Parathyroid adenoma (tissue), 2 donors: ENCODE results near the gene SMG7.

Experiments used
- H2AFZ ChIP-seq: fragments of 300-600 bp; sonication (generic); one replicate; pipeline ENCODE4 v1.7.0; 2017; ENCODE audit warnings: antibody characterized with exemption, mild to moderate bottlenecking
- H3K27ac ChIP-seq: fragments of 300-600 bp; sonication (generic); one replicate; pipeline ENCODE4 v1.7.0; 2017
- H3K27me3 ChIP-seq: fragments of 300-600 bp; sonication (generic); one replicate; pipeline ENCODE4 v1.7.0; 2017; ENCODE audit warnings: low read length; ENCODE audit not compliant: control insufficient read depth, insufficient read depth
- H3K36me3 ChIP-seq: fragments of 300-600 bp; sonication (generic); one replicate; pipeline ENCODE4 v1.7.0; 2017; ENCODE audit warnings: low read length; ENCODE audit not compliant: control insufficient read depth, insufficient read depth
- H3K4me1 ChIP-seq: fragments of 300-600 bp; sonication (generic); one replicate; pipeline ENCODE4 v1.7.0; 2017; ENCODE audit warnings: control low read depth
- H3K4me2 ChIP-seq: fragments of 300-600 bp; sonication (generic); one replicate; pipeline ENCODE4 v1.7.0; 2017; ENCODE audit warnings: low read length
- H3K4me3 ChIP-seq: fragments of 300-600 bp; sonication (generic); one replicate; pipeline ENCODE4 v1.7.0; 2017; ENCODE audit warnings: low read depth, low read length
- H3K79me2 ChIP-seq: fragments of 300-600 bp; sonication (generic); one replicate; pipeline ENCODE4 v1.7.0; 2017; ENCODE audit warnings: control low read depth
- H3K9ac ChIP-seq: fragments of 300-600 bp; sonication (generic); one replicate; pipeline ENCODE4 v1.7.0; 2017; ENCODE audit warnings: mild to moderate bottlenecking
- H3K9me3 ChIP-seq: fragments of 300-600 bp; sonication (generic); one replicate; pipeline ENCODE4 v1.7.0; 2017; ENCODE audit warnings: low read length; ENCODE audit not compliant: control insufficient read depth
- TF ChIP-seq, protein P1 (sequence below): fragments of 300-600 bp; sonication (generic); IDR thresholded peaks from one replicate; pipeline ENCODE4 v1.7.0; 2017; ENCODE audit warnings: antibody characterized with exemption, mild to moderate bottlenecking
- donor health status: primary hyperparathyroidism.

Gene SMG7

DNA sequence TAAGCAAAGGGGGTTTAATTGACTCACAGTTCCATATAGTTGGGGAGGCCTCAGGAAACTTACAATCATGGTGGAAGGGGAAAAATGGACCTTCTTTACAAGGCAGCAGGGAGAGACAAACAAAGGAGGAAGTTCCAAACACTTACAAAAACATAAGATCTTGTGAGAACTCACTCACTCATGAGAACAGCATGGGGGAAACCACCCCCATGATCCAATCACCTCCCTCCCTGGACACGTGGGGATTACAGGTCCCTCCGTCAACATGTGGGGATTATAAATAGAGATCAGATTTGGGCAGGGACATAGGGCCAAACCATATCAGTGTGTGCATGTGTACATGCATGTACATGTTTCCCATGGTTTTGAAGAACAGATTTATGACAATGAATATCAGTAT lies 5.5 kb upstream of the SMG7 start:
- TF ChIP-seq, protein P1, sequence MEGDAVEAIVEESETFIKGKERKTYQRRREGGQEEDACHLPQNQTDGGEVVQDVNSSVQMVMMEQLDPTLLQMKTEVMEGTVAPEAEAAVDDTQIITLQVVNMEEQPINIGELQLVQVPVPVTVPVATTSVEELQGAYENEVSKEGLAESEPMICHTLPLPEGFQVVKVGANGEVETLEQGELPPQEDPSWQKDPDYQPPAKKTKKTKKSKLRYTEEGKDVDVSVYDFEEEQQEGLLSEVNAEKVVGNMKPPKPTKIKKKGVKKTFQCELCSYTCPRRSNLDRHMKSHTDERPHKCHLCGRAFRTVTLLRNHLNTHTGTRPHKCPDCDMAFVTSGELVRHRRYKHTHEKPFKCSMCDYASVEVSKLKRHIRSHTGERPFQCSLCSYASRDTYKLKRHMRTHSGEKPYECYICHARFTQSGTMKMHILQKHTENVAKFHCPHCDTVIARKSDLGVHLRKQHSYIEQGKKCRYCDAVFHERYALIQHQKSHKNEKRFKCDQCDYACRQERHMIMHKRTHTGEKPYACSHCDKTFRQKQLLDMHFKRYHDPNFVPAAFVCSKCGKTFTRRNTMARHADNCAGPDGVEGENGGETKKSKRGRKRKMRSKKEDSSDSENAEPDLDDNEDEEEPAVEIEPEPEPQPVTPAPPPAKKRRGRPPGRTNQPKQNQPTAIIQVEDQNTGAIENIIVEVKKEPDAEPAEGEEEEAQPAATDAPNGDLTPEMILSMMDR: no peak
- no peaks in the 10 kb centered on the region for H3K36me3 ChIP-seq
- H3K27me3 ChIP-seq: no peaks in the 10 kb centered on the region
- no peak overlapping the region for H3K4me3 ChIP-seq
- H3K4me2 ChIP-seq: no peak overlapping the region
- no peaks in the 10 kb centered on the region for H3K79me2 ChIP-seq
- H2AFZ ChIP-seq: no peak overlapping the region
- H3K9me3 ChIP-seq: no peaks in the 10 kb centered on the region
- H3K4me1 ChIP-seq: no peaks in the 10 kb centered on the region
- no peak overlapping the region for H3K27ac ChIP-seq
- H3K9ac ChIP-seq: no peak overlapping the region

DNA sequence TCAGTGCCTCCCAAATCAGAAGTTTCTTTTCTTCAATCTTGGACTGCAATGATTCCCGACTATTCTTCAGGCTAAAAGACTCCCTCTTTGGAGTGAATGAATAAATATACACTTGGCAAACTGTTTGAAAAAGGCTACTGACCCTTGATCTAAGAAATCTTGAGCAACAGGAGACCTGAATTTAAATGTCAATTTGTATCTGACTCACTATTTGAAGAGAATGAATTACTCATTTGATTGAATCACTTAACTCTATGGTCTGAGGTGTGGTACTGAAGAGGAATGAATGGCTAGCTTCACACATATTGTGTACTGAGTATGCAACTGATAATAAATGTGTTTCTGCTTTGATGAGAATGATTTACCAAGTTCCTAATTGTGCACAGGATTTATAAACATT lies 4.6 kb upstream of the SMG7 start:
- Histone ChIP-seq H3K4me2 (no peak overlapping the region), H3K27ac (no peak overlapping the region), H3K36me3 (no peaks in the 10 kb centered on the region), H3K4me1 (no peaks in the 10 kb centered on the region), H2AFZ (no peak overlapping the region), H3K27me3 (no peaks in the 10 kb centered on the region), H3K9ac (no peak overlapping the region), H3K79me2 (no peaks in the 10 kb centered on the region), H3K9me3 (no peaks in the 10 kb centered on the region), H3K4me3 (no peak overlapping the region)
- TF ChIP-seq, protein P1: no peak

DNA sequence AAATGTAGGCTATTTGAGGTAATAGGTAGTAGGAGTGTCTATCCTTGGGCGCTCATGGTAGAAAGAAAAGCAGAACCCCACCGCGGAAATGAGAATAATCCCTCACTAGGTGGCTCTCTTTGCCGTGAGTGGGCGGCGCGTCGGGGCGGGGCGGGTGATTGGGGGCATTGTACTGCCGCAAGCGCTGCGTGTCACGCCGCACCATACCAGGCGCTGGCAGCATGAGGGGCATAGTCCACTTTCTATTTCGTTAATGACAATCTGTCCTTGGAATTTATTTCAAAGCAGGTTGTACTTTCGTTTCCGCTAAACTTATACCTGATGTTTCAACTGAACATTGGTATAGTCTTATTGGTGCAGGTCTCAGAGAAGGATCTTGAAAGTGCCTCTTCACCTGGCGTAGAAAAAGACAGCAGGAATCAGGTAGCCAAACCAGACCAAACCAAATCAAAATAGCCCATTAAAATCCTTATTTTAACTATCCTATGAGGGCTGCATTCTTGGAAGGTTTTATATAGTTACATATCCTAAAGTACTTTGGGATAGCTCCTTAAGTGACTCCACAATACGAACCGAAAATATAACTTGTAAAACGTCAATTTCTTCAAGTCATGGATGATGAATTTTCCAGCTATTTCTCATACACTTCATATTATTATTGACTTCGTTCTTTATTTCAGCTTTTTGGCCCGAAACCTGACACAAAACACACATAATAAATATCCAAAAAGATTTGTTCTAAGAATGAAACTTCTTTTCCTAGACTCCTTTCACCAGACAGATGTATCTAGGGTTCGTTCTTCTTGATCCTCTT lies 1.9 kb upstream of the SMG7 start:
- TF ChIP-seq, protein P1: peak; percentile 48
- no peaks in the 10 kb centered on the region for H3K36me3 ChIP-seq
- peak overlapping the region; percentile 97 for H3K4me2 ChIP-seq
- H2AFZ ChIP-seq: peak overlapping the region; percentile 98
- H3K4me1 ChIP-seq: no peaks in the 10 kb centered on the region
- no peaks in the 10 kb centered on the region for H3K9me3 ChIP-seq
- H3K27ac ChIP-seq: peak overlapping the region; percentile 98
- H3K79me2 ChIP-seq: peaks cover 13% of the 10 kb centered on the region
- H3K4me3 ChIP-seq: peak overlapping the region; percentile 95
- H3K27me3 ChIP-seq: no peaks in the 10 kb centered on the region
- H3K9ac ChIP-seq: no peak overlapping the region

DNA sequence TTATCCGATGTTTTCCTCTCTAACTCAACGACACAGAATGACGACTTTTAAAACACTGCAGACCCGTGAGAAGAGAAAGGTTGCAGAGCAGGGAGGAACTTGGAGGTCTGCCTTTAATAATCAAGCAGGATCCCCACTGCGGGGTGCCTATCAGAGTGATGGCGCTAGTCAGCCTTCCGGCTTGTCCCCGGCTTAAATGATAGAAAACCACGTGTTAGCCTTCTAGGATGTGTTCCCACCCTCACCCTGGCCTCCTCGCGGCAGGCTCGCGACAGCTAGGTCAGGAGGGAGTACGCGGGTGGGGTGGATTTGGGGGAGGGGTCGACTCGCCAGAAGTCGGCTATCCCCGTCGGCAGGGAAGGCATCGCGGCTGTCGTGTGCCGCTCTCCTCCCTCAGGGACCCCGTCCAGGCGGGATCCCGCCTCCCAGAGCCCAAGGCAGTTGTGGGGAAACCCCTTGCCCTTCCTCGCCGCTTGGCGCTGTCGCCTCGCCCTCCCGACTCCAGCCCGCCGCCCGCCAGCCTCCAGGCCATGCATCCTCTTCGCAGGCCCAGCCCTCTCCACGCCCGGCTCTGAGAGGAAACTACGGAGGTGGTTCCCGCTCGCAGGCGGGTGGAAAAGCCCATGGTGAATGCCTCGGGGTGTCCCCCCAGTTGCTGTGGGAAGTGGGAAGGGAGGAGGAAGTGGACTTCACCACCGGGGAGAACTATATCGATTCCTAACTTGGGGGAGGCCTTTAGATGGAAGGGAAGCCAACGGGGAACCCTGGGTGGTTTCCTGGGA lies 1.1 kb upstream of the SMG7 start:
- Histone ChIP-seq H3K27ac (peak overlapping the region; percentile 98), H2AFZ (peak overlapping the region; percentile 98), H3K9ac (peak overlapping the region; percentile 84), H3K4me3 (peak overlapping the region; percentile 95), H3K4me1 (no peaks in the 10 kb centered on the region), H3K27me3 (no peaks in the 10 kb centered on the region), H3K9me3 (no peaks in the 10 kb centered on the region), H3K36me3 (no peaks in the 10 kb centered on the region), H3K79me2 (peaks cover 13% of the 10 kb centered on the region), H3K4me2 (peak overlapping the region; percentile 97)
- TF ChIP-seq, protein P1: no peak
